H1 (cell line): ENCODE results near the gene MECP2. TPM values are rescaled to one million over a fixed set of nuclear protein-coding genes. Genes with fewer than 3 reads are reported as not detected.

ENCODE experiments used
- CTCF ChIA-PET: fragments of 300-600 bp; sonication (Branson Sonifier 250); formaldehyde crosslinking; loops from one replicate; lab custom pipeline; 2021; ENCODE audit not compliant: partially characterized antibody; lab: Charles Lee
- POLR2A ChIA-PET: fragments of 300-600 bp; sonication (Branson Sonifier 250); formaldehyde crosslinking; loops from one replicate; lab custom pipeline; 2021; ENCODE audit warnings: inconsistent platforms; ENCODE audit not compliant: partially characterized antibody; lab: Charles Lee
- DNase-seq, 2 experiments: peaks; one replicate each; pipeline versions ENCODE4 v3.0.0 to v3.0.0-alpha.2; 2010 to 2022; ENCODE audit warnings: low spot score in 2 of 2, low read depth in 1 of 2, mixed read lengths in 1 of 2
- FAIRE-seq: peaks from 2 replicates; lab custom pipeline; 2011; peaks lifted over from hg19 to GRCh38; lab: Jason Lieb, UNC
- H2AFZ ChIP-seq: 2 replicates; pipeline ENCODE4 v1.8.1; 2012; ENCODE audit warnings: low read length, inconsistent platforms
- H2AK5ac ChIP-seq: 2 replicates; pipeline ENCODE4 v1.6.1; 2013; ENCODE audit warnings: low read depth, low read length
- H2BK120ac ChIP-seq: replicated peaks from 2 replicates; pipeline ENCODE3; 2013; ENCODE audit warnings: low read depth, low read length, inconsistent platforms
- H2BK12ac ChIP-seq: 2 replicates; pipeline ENCODE4 v1.6.1; 2013; ENCODE audit warnings: low read depth, low read length
- H2BK15ac ChIP-seq: 2 replicates; pipeline ENCODE4 v1.6.1; 2013; ENCODE audit warnings: low read length
- H2BK20ac ChIP-seq: 2 replicates; pipeline ENCODE4 v1.6.1; 2013; ENCODE audit warnings: low read length
- H2BK5ac ChIP-seq: 2 replicates; pipeline ENCODE4 v1.6.1; 2013; ENCODE audit warnings: low read depth, low read length
- H3K14ac ChIP-seq: 2 replicates; pipeline ENCODE4 v1.6.1; 2013; ENCODE audit warnings: inconsistent platforms; ENCODE audit not compliant: insufficient read length
- H3K18ac ChIP-seq: 2 replicates; pipeline ENCODE4 v1.6.1; 2013; ENCODE audit warnings: low read length; ENCODE audit errors: extremely low read depth
- H3K23ac ChIP-seq: 2 replicates; pipeline ENCODE4 v1.6.1; 2013; ENCODE audit warnings: inconsistent platforms; ENCODE audit not compliant: insufficient read length
- H3K23me2 ChIP-seq: 2 replicates; pipeline ENCODE4 v1.6.1; 2013; ENCODE audit warnings: low read depth, low read length
- H3K27ac ChIP-seq: 2 replicates; pipeline ENCODE4 v1.6.1; 2011; ENCODE audit warnings: low read depth, low read length, inconsistent platforms
- H3K27me3 ChIP-seq, 4 experiments: replicated peaks in 1 of 4; 1 replicate in 1 of 4; 2 replicates in 3 of 4; pipeline versions ENCODE4 v1.6.1 to v1.8.1; 2011 to 2013; ENCODE audit warnings: low read length in 3 of 4, mild to moderate bottlenecking in 3 of 4, inconsistent platforms in 2 of 4, mixed read lengths in 2 of 4, moderate library complexity in 1 of 4; ENCODE audit not compliant: control insufficient read depth in 3 of 4, insufficient read depth in 3 of 4; ENCODE audit errors: extremely low read depth in 1 of 4
- H3K36me3 ChIP-seq, 4 experiments: 2 replicates each; pipeline versions ENCODE4 v1.6.1 to v1.8.1; 2011 to 2013; ENCODE audit warnings: mild to moderate bottlenecking in 4 of 4, low read length in 3 of 4, moderate library complexity in 2 of 4, control low read depth in 1 of 4, inconsistent platforms in 1 of 4; ENCODE audit not compliant: insufficient read depth in 4 of 4, control insufficient read depth in 2 of 4
- H3K4ac ChIP-seq: replicated peaks from 2 replicates; pipeline ENCODE3; 2013; ENCODE audit warnings: low read length, low read depth, mixed read lengths, inconsistent platforms; ENCODE audit not compliant: insufficient read length
- H3K4me1 ChIP-seq, 4 experiments: replicated peaks in 1 of 4; 1 replicate in 1 of 4; 2 replicates in 3 of 4; pipeline versions ENCODE4 v1.6.1 to v1.8.1; 2011 to 2013; ENCODE audit warnings: low read length in 3 of 4, inconsistent platforms in 2 of 4, mixed read lengths in 1 of 4; ENCODE audit not compliant: insufficient read depth in 4 of 4, control insufficient read depth in 3 of 4
- H3K4me2 ChIP-seq, 2 experiments: 2 replicates each; pipeline versions ENCODE4 v1.6.1 to v1.8.1; 2011 to 2013; ENCODE audit warnings: low read depth in 2 of 2, low read length in 2 of 2, control low read depth in 1 of 2, inconsistent platforms in 1 of 2, mild to moderate bottlenecking in 1 of 2; ENCODE audit not compliant: insufficient read depth in 1 of 2
- H3K4me3 ChIP-seq, 4 experiments: fragments of 200-600, 300-600 bp in 1 of 4; sonication (generic), shearing (Covaris generic), sonication (Bioruptor Twin) in 1 of 4; 2 replicates each; pipeline versions ENCODE4 v1.5.1 to v1.8.1; 2011 to 2016; ENCODE audit warnings: low read length in 4 of 4, low read depth in 3 of 4, control low read depth in 2 of 4, inconsistent platforms in 2 of 4, mild to moderate bottlenecking in 2 of 4, mixed read lengths in 1 of 4, moderate library complexity in 1 of 4; ENCODE audit not compliant: insufficient read depth in 2 of 4; ENCODE audit errors: extremely low read depth in 1 of 4
- H3K56ac ChIP-seq: replicated peaks from 2 replicates; pipeline ENCODE3; 2013; ENCODE audit warnings: low read depth, mild to moderate bottlenecking, mixed read lengths, low read length, inconsistent platforms; ENCODE audit not compliant: insufficient read length
- H3K79me1 ChIP-seq: 2 replicates; pipeline ENCODE4 v1.6.1; 2013; ENCODE audit warnings: low read depth, low read length, control low read depth
- H3K79me2 ChIP-seq, 2 experiments: 2 replicates each; pipeline versions ENCODE4 v1.6.1 to v1.8.1; 2012 to 2013; ENCODE audit warnings: low read length in 2 of 2, mild to moderate bottlenecking in 2 of 2, inconsistent platforms in 1 of 2; ENCODE audit not compliant: insufficient read depth in 2 of 2, control insufficient read depth in 1 of 2
- H3K9ac ChIP-seq, 4 experiments: replicated peaks in 1 of 4; 1 replicate in 1 of 4; 2 replicates in 3 of 4; pipeline versions ENCODE4 v1.6.1 to v1.8.1; 2011 to 2013; ENCODE audit warnings: low read depth in 3 of 4, low read length in 3 of 4, control low read depth in 2 of 4, mild to moderate bottlenecking in 2 of 4, moderate library complexity in 2 of 4, inconsistent platforms in 1 of 4; ENCODE audit errors: extremely low read depth in 1 of 4
- H3K9me3 ChIP-seq, 2 experiments: 2 replicates each; pipeline versions ENCODE4 v1.6.1 to v1.8.1; 2012 to 2013; ENCODE audit warnings: mild to moderate bottlenecking in 2 of 2, moderate library complexity in 2 of 2, control low read depth in 1 of 2, inconsistent platforms in 1 of 2, low read depth in 1 of 2, low read length in 1 of 2, mixed read lengths in 1 of 2; ENCODE audit not compliant: insufficient read depth in 2 of 2
- H4K20me1 ChIP-seq, 2 experiments: replicated peaks in 1 of 2; 2 replicates each; pipeline versions ENCODE3 to v1.8.1; 2011 to 2013; ENCODE audit warnings: inconsistent platforms in 2 of 2, low read length in 2 of 2, mild to moderate bottlenecking in 1 of 2; ENCODE audit not compliant: insufficient read depth in 2 of 2, control insufficient read depth in 1 of 2
- H4K5ac ChIP-seq: 2 replicates; pipeline ENCODE4 v1.6.1; 2013; ENCODE audit warnings: low read length, low read depth, mixed read lengths, inconsistent platforms; ENCODE audit not compliant: insufficient read length
- H4K8ac ChIP-seq: 2 replicates; pipeline ENCODE4 v1.8.0; 2013; ENCODE audit warnings: mild to moderate bottlenecking, moderate library complexity, low read length, inconsistent platforms; ENCODE audit not compliant: insufficient read depth; ENCODE audit errors: extremely low read depth
- H4K91ac ChIP-seq: replicated peaks from 2 replicates; pipeline ENCODE3; 2013; ENCODE audit warnings: low read length, mixed read lengths, inconsistent platforms; ENCODE audit not compliant: insufficient read length
- ASH2L ChIP-seq: fragments of 200-600, 300-600 bp; sonication (generic); IDR thresholded peaks from one replicate; pipeline ENCODE4 v1.7.1; 2017; ENCODE audit warnings: low read length
- CHD1 ChIP-seq: IDR thresholded peaks from 2 replicates; pipeline ENCODE4 v1.6.1; 2012; ENCODE audit warnings: low read depth, low read length, improper control_type of control experiment
- CTBP2 ChIP-seq: IDR thresholded peaks from 2 replicates; pipeline ENCODE4 v1.7.0; 2011; ENCODE audit warnings: borderline replicate concordance, mild to moderate bottlenecking, moderate library complexity, mixed read lengths, low read length; ENCODE audit not compliant: insufficient read depth, insufficient read length
- KDM4A ChIP-seq: IDR thresholded peaks from one replicate; pipeline ENCODE4 v1.7.1; 2012; ENCODE audit warnings: low read depth, mild to moderate bottlenecking, moderate library complexity, low read length, inconsistent platforms; ENCODE audit not compliant: severe bottlenecking
- PHF8 ChIP-seq: fragments of 200-600 bp; sonication (generic); conservative IDR thresholded peaks from 2 replicates; pipeline ENCODE4 v1.7.1; 2012; ENCODE audit warnings: low read depth, mild to moderate bottlenecking, inconsistent platforms, low read length, moderate library complexity
- POU5F1 ChIP-seq: IDR thresholded peaks from 2 replicates; pipeline ENCODE4 v1.6.1; 2011; ENCODE audit warnings: low read depth, mild to moderate bottlenecking, low read length, moderate library complexity
- RBBP5 ChIP-seq: IDR thresholded peaks from 2 replicates; pipeline ENCODE4 v1.7.1; 2012; ENCODE audit warnings: low read depth, mild to moderate bottlenecking, inconsistent platforms, low read length, moderate library complexity, borderline replicate concordance
- RNF2 ChIP-seq: fragments of 200-900, 300-1000 bp; sonication (generic); IDR thresholded peaks from 2 replicates; pipeline ENCODE4 v1.7.1; 2016; ENCODE audit warnings: borderline replicate concordance, low read depth, mild to moderate bottlenecking, antibody characterized with exemption, low read length; ENCODE audit not compliant: poor library complexity, severe bottlenecking; ENCODE audit errors: missing control alignments
- SIN3A ChIP-seq, 2 experiments: IDR thresholded peaks in 1 of 2; conservative IDR thresholded peaks in 1 of 2; 2 replicates each; pipeline ENCODE4 v1.6.1; 2011 to 2012; ENCODE audit warnings: low read length in 2 of 2, improper control_type of control experiment in 1 of 2, low read depth in 1 of 2, mild to moderate bottlenecking in 1 of 2
- TAF7 ChIP-seq: optimal IDR thresholded peaks from 2 replicates; pipeline ENCODE3; 2011; ENCODE audit warnings: low read depth, mild to moderate bottlenecking, inconsistent platforms, low read length, moderate library complexity, borderline replicate concordance
- TBP ChIP-seq: IDR thresholded peaks from 2 replicates; pipeline ENCODE4 v1.6.1; 2011; ENCODE audit warnings: low read depth, low read length, improper control_type of control experiment
- WGBS, 2 experiments: shearing (Covaris generic) in 1 of 2; methylation state at CpG; one replicate each; pipeline versions ENCODE4 v1.1.6 to v1.1.7; 2013 to 2015; ENCODE audit warnings: low lambda C conversion rate in 2 of 2, mixed read lengths in 2 of 2, inconsistent platforms in 1 of 2, low coverage in 1 of 2, missing lambda C conversion rate in 1 of 2; ENCODE audit not compliant: insufficient replicate concordance in 2 of 2, insufficient coverage in 1 of 2, insufficient read length in 1 of 2; ENCODE audit errors: extremely low coverage in 1 of 2, missing lambda C conversion rate in 1 of 2; 5-methylcytosine and 5-hydroxymethylcytosine counted together
- polyA plus RNA-seq, 7 experiments: library from polyadenylated mRNA; depleted of rRNA in 3 of 7; stranded (reverse) in 5 of 7; unstranded in 2 of 7; fragments of >200 nt in 5 of 7; fragments of 200-250 nt in 2 of 7; gene quantifications; 1 replicate in 5 of 7; 2 replicates in 1 of 7; 4 replicates in 1 of 7; pipeline versions ENCODE4 v1.2.1 to v1.2.3, GENCODE V29; 2011 to 2013; ENCODE audit warnings: missing spikeins in 2 of 7, mixed read lengths in 2 of 7
- total RNA-seq: library from RNA; stranded (reverse); fragmentation: NEBNext Ultra II Directional; extraction: Animal tissue kit (Norgen Biotek cat#: 25700); gene quantifications from 2 replicates; pipeline ENCODE4 v1.2.1, GENCODE V29; 2021
- TF ChIP-seq, protein P1 (sequence below): IDR thresholded peaks from 2 replicates; pipeline ENCODE4 v1.6.1; 2012; ENCODE audit warnings: low read length, inconsistent platforms

MECP2 gene
- total and polyA plus RNA-seq, 2 of the 8 experiments (the other 6 are each of a cell fraction or from before 2014, with no cell fraction given), result 5.0 to 32.4 TPM

DNA sequence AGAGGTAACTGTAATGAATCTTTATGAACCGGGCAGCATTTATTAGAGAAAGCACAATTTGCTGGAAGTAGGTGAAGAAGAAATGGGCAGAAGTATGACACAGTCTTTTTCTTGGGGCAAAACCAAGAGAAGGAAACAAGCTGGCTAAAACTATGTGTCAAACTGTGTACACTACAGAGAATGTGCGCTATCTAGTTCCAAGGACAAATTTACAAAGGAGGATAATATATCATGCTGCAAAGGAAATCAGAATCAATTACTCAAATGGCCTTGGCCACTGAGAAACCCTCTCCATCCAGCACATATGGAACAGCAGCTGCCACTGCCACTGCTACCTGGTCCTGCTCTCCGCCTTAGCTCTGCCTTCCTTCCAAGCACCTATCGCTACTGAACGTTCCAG is 17.1 kb upstream of the MECP2 start:
- Histone ChIP-seq H3K56ac (no peak overlapping the region), H2BK20ac (no peak overlapping the region), H2BK120ac (no peak overlapping the region), H4K8ac (no peak overlapping the region), H4K20me1 (no peaks in the 10 kb centered on the region), H3K79me1 (no peaks in the 10 kb centered on the region), H3K14ac (no peak overlapping the region), H3K4ac (no peak overlapping the region), H3K27ac (no peak overlapping the region), H3K9me3 (no peaks in the 10 kb centered on the region), H3K4me2 (no peak overlapping the region), H3K4me1 (peaks cover 0 to 4% (median 0%) of the 10 kb centered on the region in 4 experiments; a peak in 1 of 7 replicates), H3K23ac (no peak overlapping the region), H3K27me3 (no peaks in the 10 kb centered on the region), H3K79me2 (no peaks in the 10 kb centered on the region), H3K18ac (no peak overlapping the region), H4K5ac (no peak overlapping the region), H3K9ac (no peak overlapping the region), H3K4me3 (no peak overlapping the region), H4K91ac (no peak overlapping the region), H2AFZ (no peak overlapping the region), H2AK5ac (no peak overlapping the region), H3K23me2 (no peaks in the 10 kb centered on the region), H3K36me3 (no peaks in the 10 kb centered on the region), H2BK5ac (no peak overlapping the region), H2BK12ac (no peak overlapping the region), H2BK15ac (no peak overlapping the region)
- POLR2A ChIA-PET, result no interaction called here
- DNase-seq, result no peak
- no peak for FAIRE-seq
- 91% methylated on average over 5 of the region's 5 CpGs; no CpG with 5 or more reads in 1 of the 2 experiments for WGBS, 2 experiments
- CTCF ChIA-PET, result interaction anchor here (1.0 kb wide), 1 partner anchor 63 kb away, joined by 4 read pairs; no protein-coding TSS in a partner anchor
- no peak for TF ChIP-seq CTBP2
- TF ChIP-seq SIN3A (conservative IDR thresholded peaks at IDR 0.05 in 1 of 2, IDR thresholded peaks at IDR 0.05 in 1 of 2; ENCODE audit: low read depth in 1 of 2, low read length in 2 of 2), result no peak
- no peak for TF ChIP-seq KDM4A
- TF ChIP-seq RBBP5, result no peak
- no peak for TF ChIP-seq RNF2
- TF ChIP-seq ASH2L, result no peak
- TF ChIP-seq PHF8, result no peak
- no peak for TF ChIP-seq POU5F1
- TF ChIP-seq TAF7, result no peak
- no peak for TF ChIP-seq TBP
- TF ChIP-seq, protein P1, sequence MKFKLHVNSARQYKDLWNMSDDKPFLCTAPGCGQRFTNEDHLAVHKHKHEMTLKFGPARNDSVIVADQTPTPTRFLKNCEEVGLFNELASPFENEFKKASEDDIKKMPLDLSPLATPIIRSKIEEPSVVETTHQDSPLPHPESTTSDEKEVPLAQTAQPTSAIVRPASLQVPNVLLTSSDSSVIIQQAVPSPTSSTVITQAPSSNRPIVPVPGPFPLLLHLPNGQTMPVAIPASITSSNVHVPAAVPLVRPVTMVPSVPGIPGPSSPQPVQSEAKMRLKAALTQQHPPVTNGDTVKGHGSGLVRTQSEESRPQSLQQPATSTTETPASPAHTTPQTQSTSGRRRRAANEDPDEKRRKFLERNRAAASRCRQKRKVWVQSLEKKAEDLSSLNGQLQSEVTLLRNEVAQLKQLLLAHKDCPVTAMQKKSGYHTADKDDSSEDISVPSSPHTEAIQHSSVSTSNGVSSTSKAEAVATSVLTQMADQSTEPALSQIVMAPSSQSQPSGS, result no peak
- TF ChIP-seq CHD1, result no peak
